ENCODE measurements around the gene CDON.

GRCh38 chr11:125959511-125959910, 103.2 kb downstream of the CDON start:
- no peak for TF ChIP-seq EP300 (IDR thresholded peaks at IDR 0.05; ENCODE audit: low read depth in 2 of 2, low read length in 2 of 2)
- TF ChIP-seq EP300 (CRISPR knock-in tag; IDR thresholded peaks at IDR 0.05; ENCODE audit: borderline replicate concordance), result no peak
- TF ChIP-seq ZNF740 (CRISPR knock-in tag; IDR thresholded peaks at IDR 0.05), result no peak
- TF ChIP-seq SMAD1 (CRISPR knock-in tag; IDR thresholded peaks at IDR 0.05; ENCODE audit: borderline replicate concordance, low read depth), result no peak
- no peak for TF ChIP-seq PRDM15 (CRISPR knock-in tag; IDR thresholded peaks at IDR 0.05)

All from HepG2 (cell line).